Endothelial cell of umbilical vein (primary cell): ENCODE measurements around the gene C2orf69. TPM values are rescaled to one million over a fixed set of nuclear protein-coding genes. Genes with fewer than 3 reads are reported as not detected.

ENCODE experiments used
- BruUV-seq: library from RNA; stranded (reverse); fragments of 400-500 nt; replicated peaks from 2 replicates; lab custom pipeline; 2021; lab: Mats Ljungman, UMichigan
- CTCF ChIA-PET: fragments of 300-600, 350-600 bp; sonication (Branson Sonifier 250); formaldehyde crosslinking; loops from one replicate; lab custom pipeline; 2021; ENCODE audit warnings: antibody characterized with exemption, inconsistent platforms; lab: Charles Lee
- POLR2A ChIA-PET: fragments of 300-600, 350-600 bp; sonication (Branson Sonifier 250); formaldehyde crosslinking; loops from one replicate; lab custom pipeline; 2021; ENCODE audit warnings: antibody characterized with exemption, inconsistent platforms; lab: Charles Lee
- DNase-seq: peaks from one replicate; pipeline ENCODE4 v3.0.0-alpha.2; 2011; ENCODE audit warnings: low read depth, low spot score
- FAIRE-seq: peaks from 2 replicates; lab custom pipeline; 2011; peaks lifted over from hg19 to GRCh38; lab: Jason Lieb, UNC
- H2AFZ ChIP-seq: 2 replicates; pipeline ENCODE4 v1.6.0; 2012; ENCODE audit warnings: low read depth, low read length, control low read depth, inconsistent platforms
- H3K27ac ChIP-seq: 2 replicates; pipeline ENCODE4 v1.5.1; 2011; ENCODE audit warnings: low read depth, mild to moderate bottlenecking, control low read depth, low read length, moderate library complexity; ENCODE audit not compliant: insufficient read depth
- H3K27me3 ChIP-seq, 2 experiments: 2 replicates each; pipeline versions ENCODE4 v1.6.0 to v1.6.1; 2011; ENCODE audit warnings: low read length in 2 of 2, mixed read lengths in 1 of 2; ENCODE audit not compliant: control insufficient read depth in 2 of 2, insufficient read depth in 2 of 2
- H3K36me3 ChIP-seq, 2 experiments: 2 replicates in 1 of 2; 3 replicates in 1 of 2; pipeline ENCODE4 v1.5.1; 2011; ENCODE audit warnings: low read length in 2 of 2, mild to moderate bottlenecking in 1 of 2, moderate library complexity in 1 of 2; ENCODE audit not compliant: control insufficient read depth in 2 of 2, insufficient read depth in 2 of 2; ENCODE audit errors: extremely low read depth in 1 of 2
- H3K4me1 ChIP-seq: 3 replicates; pipeline ENCODE4 v1.5.1; 2011; ENCODE audit warnings: mild to moderate bottlenecking, low read length; ENCODE audit not compliant: control insufficient read depth, insufficient read depth; ENCODE audit errors: extremely low read depth
- H3K4me2 ChIP-seq: 2 replicates; pipeline ENCODE4 v1.6.1; 2011; ENCODE audit warnings: low read length, control low read depth, mixed read lengths; ENCODE audit not compliant: insufficient read depth
- H3K4me3 ChIP-seq, 3 experiments: fragments of 200-600 bp in 1 of 3; sonication (generic), shearing (Covaris generic) in 1 of 3; replicated peaks in 1 of 3; 2 replicates each; pipeline ENCODE4 v1.5.1; 2011 to 2016; ENCODE audit warnings: control low read depth in 3 of 3, low read length in 3 of 3, mild to moderate bottlenecking in 2 of 3, inconsistent platforms in 1 of 3, low read depth in 1 of 3, moderate library complexity in 1 of 3; ENCODE audit not compliant: insufficient read depth in 1 of 3
- H3K79me2 ChIP-seq: 2 replicates; pipeline ENCODE4 v1.6.0; 2012; ENCODE audit warnings: low read length, inconsistent platforms; ENCODE audit not compliant: control insufficient read depth, insufficient read depth
- H3K9ac ChIP-seq: replicated peaks from 2 replicates; pipeline ENCODE3; 2011; ENCODE audit warnings: low read length, control low read depth; ENCODE audit not compliant: insufficient read depth; ENCODE audit errors: extremely low read depth
- H3K9me1 ChIP-seq: replicated peaks from 3 replicates; pipeline ENCODE4 v1.6.0; 2011; ENCODE audit warnings: mild to moderate bottlenecking, low read length; ENCODE audit not compliant: control insufficient read depth, insufficient read depth; ENCODE audit errors: extremely low read depth
- H3K9me3 ChIP-seq: replicated peaks from 2 replicates; pipeline ENCODE4 v1.5.1; 2012; ENCODE audit warnings: low read length, inconsistent platforms; ENCODE audit not compliant: control insufficient read depth, insufficient read depth
- H4K20me1 ChIP-seq: replicated peaks from 2 replicates; pipeline ENCODE3; 2011; ENCODE audit warnings: mild to moderate bottlenecking, low read length; ENCODE audit not compliant: control insufficient read depth, insufficient read depth; ENCODE audit errors: extremely low read depth
- EZH2 ChIP-seq: IDR thresholded peaks from 2 replicates; pipeline ENCODE4 v1.6.1; 2012; ENCODE audit warnings: borderline replicate concordance, low read depth, mild to moderate bottlenecking, moderate library complexity, low read length, inconsistent platforms; ENCODE audit not compliant: severe bottlenecking
- FOS ChIP-seq: IDR thresholded peaks from 2 replicates; pipeline ENCODE4 v1.6.1; 2011; ENCODE audit warnings: mild to moderate bottlenecking, low read length, moderate library complexity, borderline replicate concordance; ENCODE audit not compliant: insufficient read depth
- GATA2 ChIP-seq: IDR thresholded peaks from 2 replicates; pipeline ENCODE4 v1.7.0; 2011; ENCODE audit warnings: low read depth, mild to moderate bottlenecking, moderate library complexity, mixed read lengths, low read length; ENCODE audit not compliant: insufficient read length, insufficient read depth
- JUN ChIP-seq: IDR thresholded peaks from 2 replicates; pipeline ENCODE4 v1.6.1; 2011; ENCODE audit warnings: borderline replicate concordance, low read depth; ENCODE audit not compliant: insufficient read length, insufficient read depth
- MYC ChIP-seq: IDR thresholded peaks from one replicate; pipeline ENCODE4 v1.6.1; 2011; ENCODE audit warnings: mild to moderate bottlenecking, low read depth, low read length
- POLR2A ChIP-seq: IDR thresholded peaks from 2 replicates; pipeline ENCODE4 v1.6.1; 2012; ENCODE audit warnings: low read depth, mild to moderate bottlenecking, control low read depth, low read length
- POLR2AphosphoS5 ChIP-seq: IDR thresholded peaks from 2 replicates; pipeline ENCODE4 v1.6.1; 2012; ENCODE audit warnings: low read depth, mild to moderate bottlenecking, control low read depth, low read length, moderate library complexity; ENCODE audit not compliant: insufficient read depth
- dilution Hi-C: fragments of 300-500 bp; cut with MboI; formaldehyde crosslinking; loops from one replicate; pipeline ENCODE4 v1.15.0; 2019; ENCODE audit warnings: low sequenced_read_pairs; ENCODE audit not compliant: extremely low pct_ligation_motif_present
- intact Hi-C: fragments of 100-400 bp; cut with micrococcal nuclease; formaldehyde crosslinking; loops from one replicate; pipeline ENCODE4 v1.10.0; 2022
- polyA plus RNA-seq, 4 experiments: library from polyadenylated mRNA; depleted of rRNA in 3 of 4; stranded (reverse) in 3 of 4; unstranded in 1 of 4; fragments of >200 nt; gene quantifications; 2 replicates each; pipeline versions ENCODE4 v1.2.1 to v1.2.3, GENCODE V29; 2011 to 2012; ENCODE audit warnings: missing spikeins in 1 of 4
- total RNA-seq: library from RNA; stranded (reverse); gene quantifications from 2 replicates; pipeline ENCODE4 v1.2.3, GENCODE V29; 2021
- TF ChIP-seq, protein P1 (sequence below): IDR thresholded peaks from 2 replicates; pipeline ENCODE4 v1.6.1; 2011; ENCODE audit not compliant: insufficient read depth, insufficient read length
- TF ChIP-seq, protein P2 (sequence below), 2 donors: IDR thresholded peaks; 1 replicate in 1 of 2; 2 replicates in 1 of 2; pipeline ENCODE4 v1.5.1; 2011; ENCODE audit warnings: low read length in 2 of 2, mild to moderate bottlenecking in 2 of 2, moderate library complexity in 2 of 2, control low read depth in 1 of 2, inconsistent platforms in 1 of 2, low read depth in 1 of 2; ENCODE audit not compliant: insufficient read depth in 1 of 2; ENCODE audit errors: extremely low read depth in 1 of 2

The C2orf69 gene
- total and polyA plus RNA-seq, 2 donors (not counting 3 experiments of a cell fraction or from before 2014, with no cell fraction given) = 1.7 to 12.9 TPM

- H3K9me1 ChIP-seq = no peaks in the 10 kb centered on the region
- no peak overlapping the region for H3K27ac ChIP-seq
- CTCF ChIA-PET = no interaction called here
- H3K9me3 ChIP-seq = no peaks in the 10 kb centered on the region
- dilution Hi-C loops = no loop called here
- BruUV-seq = no TSS peak
- H3K4me2 ChIP-seq = no peak overlapping the region
- intact Hi-C loops = no loop called here
- no peaks in the 10 kb centered on the region for H3K36me3 ChIP-seq
- H2AFZ ChIP-seq = no peak overlapping the region
- H3K9ac ChIP-seq = no peak overlapping the region
- no peak for DNase-seq
- no peaks in the 10 kb centered on the region for H3K79me2 ChIP-seq
- FAIRE-seq = no peak
- TF ChIP-seq, protein P1, sequence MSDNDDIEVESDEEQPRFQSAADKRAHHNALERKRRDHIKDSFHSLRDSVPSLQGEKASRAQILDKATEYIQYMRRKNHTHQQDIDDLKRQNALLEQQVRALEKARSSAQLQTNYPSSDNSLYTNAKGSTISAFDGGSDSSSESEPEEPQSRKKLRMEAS = no peak
- TF ChIP-seq GATA2 (no peak), JUN (no peak), POLR2AphosphoS5 (no peak), FOS (no peak), POLR2A (no peak), EZH2 (no peak), MYC (no peak)
- TF ChIP-seq, protein P2, sequence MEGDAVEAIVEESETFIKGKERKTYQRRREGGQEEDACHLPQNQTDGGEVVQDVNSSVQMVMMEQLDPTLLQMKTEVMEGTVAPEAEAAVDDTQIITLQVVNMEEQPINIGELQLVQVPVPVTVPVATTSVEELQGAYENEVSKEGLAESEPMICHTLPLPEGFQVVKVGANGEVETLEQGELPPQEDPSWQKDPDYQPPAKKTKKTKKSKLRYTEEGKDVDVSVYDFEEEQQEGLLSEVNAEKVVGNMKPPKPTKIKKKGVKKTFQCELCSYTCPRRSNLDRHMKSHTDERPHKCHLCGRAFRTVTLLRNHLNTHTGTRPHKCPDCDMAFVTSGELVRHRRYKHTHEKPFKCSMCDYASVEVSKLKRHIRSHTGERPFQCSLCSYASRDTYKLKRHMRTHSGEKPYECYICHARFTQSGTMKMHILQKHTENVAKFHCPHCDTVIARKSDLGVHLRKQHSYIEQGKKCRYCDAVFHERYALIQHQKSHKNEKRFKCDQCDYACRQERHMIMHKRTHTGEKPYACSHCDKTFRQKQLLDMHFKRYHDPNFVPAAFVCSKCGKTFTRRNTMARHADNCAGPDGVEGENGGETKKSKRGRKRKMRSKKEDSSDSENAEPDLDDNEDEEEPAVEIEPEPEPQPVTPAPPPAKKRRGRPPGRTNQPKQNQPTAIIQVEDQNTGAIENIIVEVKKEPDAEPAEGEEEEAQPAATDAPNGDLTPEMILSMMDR (IDR thresholded peaks at IDR 0.05; ENCODE audit: extremely low read depth in 1 of 2, insufficient read depth in 1 of 2, low read depth in 1 of 2, low read length in 2 of 2) = no peak
- H3K27me3 ChIP-seq = no peaks in the 10 kb centered on the region
- no peak overlapping the region for H3K4me3 ChIP-seq
- H4K20me1 ChIP-seq = no peaks in the 10 kb centered on the region
- POLR2A ChIA-PET = no interaction called here
- H3K4me1 ChIP-seq = no peaks in the 10 kb centered on the region
Observed at GRCh38 chr2:199882667-199883066, 28.4 kb upstream of the C2orf69 start.
